Measurements from ENCODE around the gene DAZAP1. TPM values are rescaled to one million over a fixed set of nuclear protein-coding genes. Genes with fewer than 3 reads are reported as not detected.

DAZAP1 gene
- total and polyA plus RNA-seq, 2 experiments from 2014 or later: 11.0 to 56.6 TPM

DNA sequence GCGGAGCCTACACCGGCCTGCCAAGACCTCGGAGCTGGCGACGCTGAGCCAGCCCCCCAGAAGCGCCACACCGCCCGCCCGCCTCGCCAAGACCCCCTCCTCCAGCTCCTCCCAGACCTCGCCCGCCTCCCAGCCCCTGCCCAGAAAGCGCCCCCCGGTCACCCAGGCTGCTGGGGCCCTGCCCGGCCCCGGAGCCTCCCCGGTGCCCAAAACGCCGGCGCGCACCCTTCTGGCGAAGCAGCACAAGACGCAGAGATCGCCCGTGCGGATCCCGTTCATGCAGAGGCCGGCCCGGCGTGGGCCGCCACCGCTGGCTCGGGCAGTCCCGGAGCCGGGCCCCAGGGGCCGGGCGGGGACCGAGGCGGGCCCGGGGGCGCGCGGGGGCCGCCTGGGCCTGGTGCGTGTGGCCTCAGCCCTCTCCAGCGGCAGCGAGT lies 61.5 kb downstream of the DAZAP1 start:
- Histone ChIP-seq H3K4me2 (ENCODE audit: unreplicated experiment) (peak overlapping the region; percentile 31), H4K20me1 (ENCODE audit: insufficient read depth) (no peaks in the 10 kb centered on the region), H3K4me3 (peak overlapping the region; percentile 61), H3K27me3 (replicated peaks; ENCODE audit: insufficient read depth) (no peaks in the 10 kb centered on the region; the same call in 1 of the 2 replicates), H3K27ac (no peak overlapping the region), H3K79me2 (ENCODE audit: insufficient read depth) (no peaks in the 10 kb centered on the region), H3F3A (ENCODE audit: insufficient read depth) (no peaks in the 10 kb centered on the region), H3K9me2 (ENCODE audit: insufficient read depth) (no peaks in the 10 kb centered on the region), H3K36me3 (ENCODE audit: low read depth) (no peaks in the 10 kb centered on the region), H3K4me1 (ENCODE audit: insufficient read depth) (no peaks in the 10 kb centered on the region), H3K9ac (peak overlapping the region; percentile 44; the same call in 1 of the 2 replicates), H3K9me3 (ENCODE audit: low read depth) (no peaks in the 10 kb centered on the region), H2AFZ (no peak overlapping the region; the same call in 1 of the 2 replicates)
- DNase-seq: peak; percentile 83
- in situ Hi-C loops (cut with MboI): no loop called here
- TF ChIP-seq EZH2 (IDR thresholded peaks at IDR 0.05; ENCODE audit: insufficient read depth, poor library complexity, severe bottlenecking): peak; percentile 38
- no peak for TF ChIP-seq EZH2phosphoT487 (IDR thresholded peaks at IDR 0.05; ENCODE audit: insufficient read depth, low read depth)
- WGBS, 2 experiments (ENCODE audit: low coverage in 1 of 2, low lambda C conversion rate in 2 of 2, missing lambda C conversion rate in 2 of 2): 2% methylated on average over 27 to 41 of the region's 47 CpGs

DNA sequence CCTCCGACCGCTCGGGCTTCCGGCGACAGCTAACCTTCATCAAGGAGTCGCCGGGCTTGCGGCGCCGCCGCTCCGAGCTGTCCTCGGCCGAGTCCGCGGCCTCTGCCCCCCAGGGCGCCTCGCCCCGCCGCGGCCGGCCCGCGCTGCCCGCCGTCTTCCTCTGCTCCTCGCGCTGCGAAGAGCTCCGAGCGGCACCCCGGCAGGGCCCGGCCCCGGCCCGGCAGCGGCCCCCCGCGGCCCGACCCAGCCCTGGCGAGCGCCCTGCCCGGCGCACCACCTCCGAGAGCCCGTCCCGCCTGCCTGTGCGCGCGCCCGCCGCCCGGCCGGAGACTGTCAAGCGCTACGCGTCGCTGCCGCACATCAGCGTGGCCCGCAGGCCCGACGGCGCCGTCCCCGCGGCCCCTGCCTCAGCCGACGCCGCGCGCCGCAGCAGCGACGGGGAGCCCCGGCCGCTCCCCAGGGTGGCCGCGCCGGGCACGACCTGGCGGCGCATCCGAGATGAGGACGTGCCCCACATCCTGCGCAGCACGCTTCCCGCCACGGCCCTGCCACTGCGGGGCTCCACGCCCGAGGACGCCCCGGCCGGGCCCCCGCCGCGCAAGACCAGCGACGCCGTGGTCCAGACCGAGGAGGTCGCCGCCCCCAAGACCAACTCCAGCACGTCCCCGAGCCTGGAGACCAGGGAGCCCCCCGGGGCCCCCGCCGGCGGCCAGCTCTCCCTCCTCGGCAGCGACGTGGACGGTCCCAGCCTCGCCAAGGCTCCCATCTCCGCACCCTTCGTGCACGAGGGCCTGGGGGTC lies 62.1 kb downstream of the DAZAP1 start:
- WGBS, 2 experiments (ENCODE audit: low coverage in 1 of 2, low lambda C conversion rate in 2 of 2, missing lambda C conversion rate in 2 of 2): 3 to 6% methylated on average over 58 to 68 of the region's 117 CpGs
- H4K20me1 ChIP-seq (ENCODE audit: insufficient read depth): no peaks in the 10 kb centered on the region
- no peaks in the 10 kb centered on the region for H3K4me1 ChIP-seq (ENCODE audit: insufficient read depth)
- no peaks in the 10 kb centered on the region for H3K36me3 ChIP-seq (ENCODE audit: low read depth)
- peak overlapping the region; percentile 61 for H3K4me3 ChIP-seq
- H3K27ac ChIP-seq: no peak overlapping the region
- no peaks in the 10 kb centered on the region; the same call in 1 of the 2 replicates for H3K27me3 ChIP-seq (replicated peaks; ENCODE audit: insufficient read depth)
- in situ Hi-C loops (cut with MboI): no loop called here
- H3K9ac ChIP-seq: peak overlapping the region; percentile 33; the same call in 1 of the 2 replicates
- DNase-seq: peak; percentile 59
- H3F3A ChIP-seq (ENCODE audit: insufficient read depth): no peaks in the 10 kb centered on the region
- no peaks in the 10 kb centered on the region for H3K79me2 ChIP-seq (ENCODE audit: insufficient read depth)
- peak overlapping the region; percentile 89 for H3K4me2 ChIP-seq (ENCODE audit: unreplicated experiment)
- H2AFZ ChIP-seq: no peak overlapping the region
- TF ChIP-seq EZH2 (IDR thresholded peaks at IDR 0.05; ENCODE audit: insufficient read depth, poor library complexity, severe bottlenecking): no peak
- no peak for TF ChIP-seq EZH2phosphoT487 (IDR thresholded peaks at IDR 0.05; ENCODE audit: insufficient read depth, low read depth)
- no peaks in the 10 kb centered on the region for H3K9me2 ChIP-seq (ENCODE audit: insufficient read depth)
- H3K9me3 ChIP-seq (ENCODE audit: low read depth): no peaks in the 10 kb centered on the region

DNA sequence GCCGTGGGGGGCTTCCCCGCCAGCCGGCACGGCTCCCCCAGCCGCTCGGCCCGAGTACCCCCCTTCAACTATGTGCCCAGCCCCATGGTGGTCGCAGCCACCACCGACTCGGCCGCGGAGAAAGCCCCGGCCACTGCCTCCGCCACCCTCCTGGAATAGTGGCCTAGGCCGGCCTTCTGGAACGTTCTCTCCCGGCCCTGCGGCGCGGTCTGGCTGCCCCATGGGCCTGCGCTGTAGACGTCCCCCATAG lies 62.6 kb downstream of the DAZAP1 start:
- peak overlapping the region; percentile 61 for H3K4me3 ChIP-seq

DNA sequence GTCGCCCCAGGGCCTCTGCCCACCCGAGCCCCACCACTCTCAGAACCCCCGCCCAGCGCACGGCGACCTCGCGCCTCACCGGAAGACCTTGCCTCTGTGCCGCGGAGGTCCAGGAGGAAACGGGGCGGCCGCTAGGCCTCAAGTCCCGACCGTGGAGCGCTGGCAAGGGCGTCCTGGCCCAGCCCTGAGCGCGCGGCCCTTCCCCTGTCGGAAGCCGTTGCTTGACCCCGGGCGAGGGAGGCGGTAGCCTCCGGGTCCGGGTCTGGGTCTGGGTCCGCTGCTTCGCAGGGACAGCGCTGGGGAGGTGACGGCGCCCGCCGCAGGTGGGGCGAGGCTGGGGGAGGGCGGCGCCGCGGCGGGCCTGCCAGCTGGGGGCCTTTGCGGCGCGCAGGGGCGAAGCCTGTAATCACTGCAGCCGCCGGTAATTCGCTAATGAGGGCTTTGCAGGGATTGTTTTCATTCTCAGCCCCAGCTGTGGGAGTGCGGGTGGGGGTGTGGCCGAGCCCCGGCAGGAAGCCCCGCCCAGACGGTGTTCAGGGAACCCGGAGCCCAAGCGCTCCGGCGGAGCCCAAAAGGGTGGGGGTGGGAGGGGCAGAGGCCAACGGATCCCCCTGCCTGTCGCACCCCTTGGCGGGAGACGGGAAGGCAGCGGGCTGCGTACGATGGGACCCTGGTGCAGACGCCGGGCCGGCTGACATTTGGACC lies 63.1 kb downstream of the DAZAP1 start:
- peak; percentile 65 for DNase-seq
- in situ Hi-C loops (cut with MboI): no loop called here
- Histone ChIP-seq H3K36me3 (ENCODE audit: low read depth) (no peaks in the 10 kb centered on the region), H3K79me2 (ENCODE audit: insufficient read depth) (no peaks in the 10 kb centered on the region; the same call in 1 of the 2 replicates), H3K27ac (no peak overlapping the region), H3K27me3 (replicated peaks; ENCODE audit: insufficient read depth) (no peaks in the 10 kb centered on the region; the same call in 1 of the 2 replicates), H3K9me3 (ENCODE audit: low read depth) (no peaks in the 10 kb centered on the region), H4K20me1 (ENCODE audit: insufficient read depth) (no peaks in the 10 kb centered on the region), H3K9me2 (ENCODE audit: insufficient read depth) (no peaks in the 10 kb centered on the region), H3K4me1 (ENCODE audit: insufficient read depth) (no peaks in the 10 kb centered on the region), H3K4me3 (peak overlapping the region; percentile 61), H2AFZ (no peak overlapping the region), H3K4me2 (ENCODE audit: unreplicated experiment) (peak overlapping the region; percentile 89), H3K9ac (peak overlapping the region; percentile 33), H3F3A (ENCODE audit: insufficient read depth) (no peaks in the 10 kb centered on the region)
- TF ChIP-seq EZH2phosphoT487 (IDR thresholded peaks at IDR 0.05; ENCODE audit: insufficient read depth, low read depth) (no peak), EZH2 (IDR thresholded peaks at IDR 0.05; ENCODE audit: insufficient read depth, poor library complexity, severe bottlenecking) (no peak)
- 2% methylated on average over 25 to 58 of the region's 67 CpGs for WGBS, 2 experiments (ENCODE audit: low coverage in 1 of 2, low lambda C conversion rate in 2 of 2, missing lambda C conversion rate in 2 of 2)

More for the DNA sequence above, 62.6 kb downstream of the DAZAP1 start:
- Histone ChIP-seq H2AFZ (no peak overlapping the region), H3K4me2 (ENCODE audit: unreplicated experiment) (peak overlapping the region; percentile 89), H3K9me3 (ENCODE audit: low read depth) (no peaks in the 10 kb centered on the region), H3K9me2 (ENCODE audit: insufficient read depth) (no peaks in the 10 kb centered on the region), H3K27ac (no peak overlapping the region), H3K4me1 (ENCODE audit: insufficient read depth) (no peaks in the 10 kb centered on the region), H3K27me3 (replicated peaks; ENCODE audit: insufficient read depth) (no peaks in the 10 kb centered on the region; the same call in 1 of the 2 replicates), H3F3A (ENCODE audit: insufficient read depth) (no peaks in the 10 kb centered on the region), H3K36me3 (ENCODE audit: low read depth) (no peaks in the 10 kb centered on the region), H3K9ac (peak overlapping the region; percentile 33), H3K79me2 (ENCODE audit: insufficient read depth) (no peaks in the 10 kb centered on the region), H4K20me1 (ENCODE audit: insufficient read depth) (no peaks in the 10 kb centered on the region)
- TF ChIP-seq EZH2phosphoT487 (IDR thresholded peaks at IDR 0.05; ENCODE audit: insufficient read depth, low read depth) (no peak), EZH2 (IDR thresholded peaks at IDR 0.05; ENCODE audit: insufficient read depth, poor library complexity, severe bottlenecking) (no peak)
- in situ Hi-C loops (cut with MboI): no loop called here
- 2 to 16% methylated on average over 9 to 22 of the region's 22 CpGs for WGBS, 2 experiments (ENCODE audit: low coverage in 1 of 2, low lambda C conversion rate in 2 of 2, missing lambda C conversion rate in 2 of 2)
- DNase-seq: no peak
